GM04504 (cell line): Measurements from ENCODE around the gene CNIH3.

Experiments
- DNase-seq: peaks from one replicate; pipeline ENCODE4 v3.0.0-alpha.2; 2012; ENCODE audit warnings: low read depth

The CNIH3 gene

GRCh38 chr1:224744521-224744920 is 128.4 kb downstream of the CNIH3 start:
- no peak for DNase-seq

- no peak for DNase-seq
Measured at GRCh38 chr1:224745394-224745793, 129.3 kb downstream of the CNIH3 start.

DNA sequence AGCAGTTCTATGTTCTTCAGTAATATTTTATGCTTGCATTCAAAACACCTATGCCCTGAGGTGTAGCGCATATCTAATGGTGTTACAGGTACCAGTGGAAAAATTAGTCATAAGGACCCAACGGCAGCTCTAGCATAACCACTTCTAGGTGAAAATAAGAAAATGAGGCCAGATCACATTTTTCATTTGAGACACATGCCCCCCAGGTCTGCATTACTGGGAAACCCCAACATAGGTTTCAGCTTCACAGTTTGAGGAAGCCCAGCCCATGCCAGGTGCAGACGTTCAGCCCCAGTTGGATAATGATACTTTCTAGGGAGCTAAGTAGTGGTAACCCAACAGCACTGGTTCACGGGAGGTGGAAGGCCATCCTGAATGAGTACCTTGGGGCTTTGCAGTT is 129.8 kb downstream of the CNIH3 start:
- no peak for DNase-seq

DNA sequence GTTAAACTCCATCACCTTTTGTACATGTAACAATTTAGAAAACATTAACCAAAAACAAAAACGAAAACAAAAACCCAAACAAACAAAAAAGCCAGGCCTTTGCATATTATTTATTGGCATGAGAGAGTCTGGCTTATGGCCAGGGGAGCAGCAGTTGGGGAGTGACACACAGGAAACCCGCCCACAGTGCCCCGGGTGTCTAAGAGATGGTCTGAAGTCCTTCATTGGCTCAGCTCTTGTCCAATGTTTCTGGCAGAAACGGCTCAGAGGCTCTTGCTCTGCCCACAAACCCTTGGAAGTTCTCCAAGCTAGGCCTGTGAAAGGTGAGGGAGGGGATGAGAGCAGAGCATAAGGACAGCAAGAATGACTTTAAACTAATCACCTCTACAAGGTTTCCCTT is 131.5 kb downstream of the CNIH3 start:
- no peak for DNase-seq

- no peak for DNase-seq
Measured at GRCh38 chr1:224749916-224750315, 133.8 kb downstream of the CNIH3 start.

DNA sequence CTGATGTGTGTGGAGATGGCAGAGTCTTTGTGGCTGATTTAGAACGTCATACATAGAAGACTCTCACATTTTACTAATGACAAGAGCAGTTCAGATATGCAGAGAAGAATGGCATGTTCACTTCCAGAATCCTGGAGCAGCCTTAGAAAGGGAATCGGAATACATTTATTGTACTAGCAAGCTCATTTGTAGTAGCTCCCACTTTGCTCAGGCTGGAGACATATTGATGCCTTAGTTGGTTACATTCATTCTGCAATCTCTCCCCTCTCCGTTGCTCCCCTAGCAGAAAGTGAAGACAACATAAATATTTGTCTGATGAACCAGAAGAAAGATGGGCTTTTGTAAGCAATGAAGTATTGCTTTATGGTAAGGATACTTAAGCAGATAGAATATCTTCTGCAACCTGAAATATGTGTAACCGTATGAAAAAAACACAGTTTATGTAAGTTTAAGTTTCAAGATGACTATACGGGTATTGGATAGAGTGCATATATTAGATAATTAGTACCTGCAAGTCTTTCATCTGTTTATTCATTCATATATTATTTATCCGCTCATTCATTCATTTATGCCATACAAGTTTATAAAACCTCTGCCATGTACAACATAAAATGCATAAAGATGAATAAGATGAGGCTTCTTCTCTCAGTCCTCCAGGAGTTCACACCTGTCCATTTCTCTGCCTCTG is 135.7 kb downstream of the CNIH3 start:
- DNase-seq, result no peak

DNA sequence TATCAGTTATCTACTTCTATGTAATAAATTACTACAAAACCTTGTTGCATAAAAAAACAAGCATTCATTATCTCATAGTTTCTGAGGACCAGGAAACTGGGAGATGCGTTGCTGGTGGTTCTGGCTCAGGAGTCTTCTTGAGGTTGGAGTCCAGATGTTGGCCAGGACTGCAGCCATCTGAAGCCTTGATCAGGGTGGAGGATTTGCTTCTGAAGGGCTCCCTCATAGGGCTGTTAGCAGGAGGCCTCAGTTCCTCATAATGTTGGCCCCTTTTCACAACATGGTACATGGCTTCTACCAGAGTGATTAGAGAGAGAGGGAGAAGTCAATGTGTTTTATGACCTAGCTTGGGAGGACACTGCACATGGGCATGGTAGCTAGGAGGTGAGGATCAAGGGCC is 137.4 kb downstream of the CNIH3 start:
- no peak for DNase-seq

- DNase-seq, result no peak
Measured at GRCh38 chr1:224755586-224755985, 139.5 kb downstream of the CNIH3 start.

DNA sequence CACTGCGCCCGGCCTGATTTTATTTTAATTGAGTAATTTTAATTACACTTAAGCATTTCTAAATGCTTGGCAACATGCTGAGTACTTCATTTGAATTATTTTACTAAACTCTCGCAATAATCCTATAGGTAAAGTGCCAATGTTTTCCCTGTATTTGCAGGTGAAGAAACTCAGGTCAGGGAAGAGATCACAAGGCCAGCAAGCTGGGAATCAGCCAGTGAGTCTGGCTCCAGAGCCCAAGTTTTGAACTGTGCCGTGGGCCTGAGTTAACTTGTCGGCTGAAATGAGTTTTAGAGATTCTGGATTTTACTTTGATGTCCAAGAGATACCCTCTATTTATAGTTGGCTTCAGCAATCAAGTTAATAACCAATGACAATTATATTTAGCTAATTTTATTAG is 141.4 kb downstream of the CNIH3 start:
- no peak for DNase-seq

- no peak for DNase-seq
Measured at GRCh38 chr1:224759135-224759534, 143.0 kb downstream of the CNIH3 start.

DNA sequence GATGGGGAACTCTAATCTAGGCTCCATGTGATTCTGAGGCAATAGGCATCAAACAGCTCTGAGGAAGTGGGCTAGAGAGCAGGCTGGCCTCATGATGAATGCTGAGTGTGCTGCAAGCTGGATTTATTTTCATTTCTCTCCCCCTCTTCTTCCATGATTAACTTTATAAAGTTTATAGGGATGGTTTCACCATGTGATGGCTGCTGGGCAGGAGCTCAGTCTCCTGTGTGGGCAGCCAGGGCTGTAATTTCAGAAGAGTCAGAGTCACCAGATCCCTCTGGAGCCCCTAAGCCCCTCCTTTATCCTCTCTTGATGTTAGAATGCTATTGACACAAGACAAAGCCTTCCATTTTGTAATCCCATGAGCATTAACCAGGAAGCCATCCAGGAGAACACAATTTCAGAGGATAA is 143.6 kb downstream of the CNIH3 start:
- DNase-seq, result no peak

DNA sequence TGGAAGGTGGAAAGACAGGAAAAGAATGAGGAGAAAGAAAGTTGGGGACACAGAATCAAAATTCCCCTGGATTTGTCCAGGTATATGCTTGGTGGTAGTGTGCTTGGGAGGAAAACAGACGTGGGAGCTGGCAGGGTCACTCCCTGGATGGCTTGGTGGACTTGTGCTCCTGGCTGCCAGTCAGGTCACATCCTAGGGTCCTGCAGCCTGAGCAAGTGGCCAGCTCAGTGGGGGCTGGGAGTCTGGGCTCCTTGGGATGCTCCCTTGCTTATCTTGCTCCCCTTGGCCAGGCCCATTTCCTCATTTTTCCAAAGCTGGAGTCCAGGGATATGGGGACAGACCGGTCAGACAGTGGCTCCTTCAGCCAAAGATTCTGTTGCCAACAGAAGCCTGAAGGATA is 144.0 kb downstream of the CNIH3 start:
- DNase-seq, result no peak

GRCh38 chr1:224761245-224761644 is 145.1 kb downstream of the CNIH3 start:
- no peak for DNase-seq

DNA sequence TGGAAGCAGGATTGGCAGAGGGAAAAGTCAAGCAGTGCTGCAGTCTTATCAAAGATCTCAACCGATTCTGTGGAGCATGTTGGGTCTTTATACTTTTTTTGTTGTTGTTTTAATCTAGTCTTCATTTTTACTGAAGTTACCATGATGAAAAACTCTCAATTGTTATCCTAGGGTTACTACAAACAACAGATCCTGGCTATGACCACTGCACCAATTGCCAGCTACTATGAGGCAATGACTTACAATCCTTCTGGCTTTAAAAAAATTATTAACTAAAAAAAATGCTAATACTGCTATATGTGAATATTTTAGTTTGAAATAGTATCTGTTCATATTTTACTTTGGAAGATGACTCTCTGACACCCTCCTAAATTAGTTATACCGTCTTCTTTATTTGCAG is 145.9 kb downstream of the CNIH3 start:
- DNase-seq, result no peak

DNA sequence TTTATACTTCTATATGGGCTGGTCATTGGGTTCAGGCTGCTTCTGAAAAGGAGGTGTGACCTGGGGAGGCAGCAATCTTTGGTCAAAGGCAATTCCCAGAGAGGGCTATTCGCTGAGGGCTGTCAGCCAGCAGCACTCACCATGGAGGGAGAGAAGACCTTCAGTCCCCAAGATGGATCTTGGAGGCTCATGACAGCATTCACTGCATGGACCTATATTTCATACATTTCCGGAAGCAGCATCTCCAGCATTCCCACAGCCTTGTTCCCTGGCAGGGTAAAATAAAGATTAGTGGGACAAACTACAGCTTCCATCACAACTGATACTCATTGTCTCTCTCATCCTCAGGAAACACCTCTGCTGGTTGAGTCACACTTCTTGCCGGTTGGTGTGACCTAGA is 146.6 kb downstream of the CNIH3 start:
- no peak for DNase-seq

DNA sequence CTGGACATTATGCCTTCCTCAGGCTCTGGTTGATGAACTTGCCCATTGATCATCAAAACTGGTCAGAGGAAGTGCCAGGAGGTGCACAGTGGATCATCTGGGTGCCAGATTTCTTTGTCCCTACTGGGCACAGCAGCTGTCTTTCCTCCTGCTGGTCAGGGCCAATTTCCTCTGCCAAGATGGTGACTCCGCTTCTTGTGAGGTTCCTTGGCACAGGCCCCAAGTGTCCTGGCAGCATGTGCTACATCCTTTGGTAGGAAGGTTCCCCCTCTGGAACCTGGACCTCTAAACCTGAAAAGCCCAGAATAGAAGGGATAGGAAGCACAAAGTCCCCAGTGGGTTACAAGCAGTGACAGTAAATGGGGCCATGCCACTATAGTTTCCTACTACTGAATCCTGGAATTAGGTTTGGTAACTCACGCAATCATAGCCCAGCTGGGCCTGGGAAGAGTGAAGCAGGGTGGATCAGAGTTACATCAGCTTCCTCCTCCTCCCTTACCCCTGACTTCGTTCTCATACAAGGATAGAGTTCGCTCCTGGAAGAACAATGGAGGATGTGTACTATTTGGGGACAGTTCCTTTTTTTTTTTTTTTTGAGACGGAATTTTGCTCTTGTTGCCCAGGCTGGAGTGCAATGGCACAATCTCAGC is 147.1 kb downstream of the CNIH3 start:
- DNase-seq, result no peak

DNA sequence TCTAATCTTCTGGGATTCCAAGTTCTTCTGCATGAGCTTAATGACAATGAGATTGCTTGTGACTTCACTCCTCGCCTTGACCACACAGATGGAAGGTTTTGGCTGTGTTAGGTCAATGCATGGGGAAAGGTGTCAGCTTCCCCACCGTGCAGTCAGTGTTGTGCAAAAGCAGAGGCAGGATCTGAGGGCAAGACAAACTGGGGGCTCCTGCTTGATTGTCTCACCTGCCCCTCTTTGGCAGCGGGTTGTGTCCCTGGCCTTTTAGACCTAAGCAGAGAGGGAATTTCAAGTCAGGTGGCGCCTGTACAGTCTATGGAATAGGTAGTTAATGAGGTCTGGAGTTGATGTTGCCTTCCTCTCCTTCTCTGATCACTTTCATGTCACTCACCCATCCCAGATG is 150.1 kb downstream of the CNIH3 start:
- DNase-seq, result no peak

DNA sequence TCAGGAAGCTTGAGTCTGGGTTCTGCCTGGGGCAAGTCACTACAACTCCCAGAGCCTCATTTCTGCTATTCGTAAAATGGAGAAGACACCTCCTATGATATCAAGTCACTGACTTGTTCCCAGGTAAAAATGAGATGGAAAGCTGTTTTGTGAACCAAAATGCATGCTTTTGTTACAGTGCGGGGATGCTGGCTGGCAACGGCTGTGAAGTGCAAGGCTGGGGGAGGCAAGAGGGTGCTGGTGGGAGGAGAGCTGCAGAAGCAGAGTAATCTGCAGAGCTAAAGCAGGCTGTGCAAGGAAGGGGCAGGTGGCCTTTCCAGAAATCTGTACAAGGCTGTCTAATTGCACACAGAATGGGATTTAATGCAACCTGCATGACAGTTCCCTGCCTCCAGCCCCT is 150.9 kb downstream of the CNIH3 start:
- no peak for DNase-seq

GRCh38 chr1:224767676-224768075 is 151.6 kb downstream of the CNIH3 start:
- no peak for DNase-seq

- no peak for DNase-seq
Measured at GRCh38 chr1:224768971-224769370, 152.9 kb downstream of the CNIH3 start.

DNA sequence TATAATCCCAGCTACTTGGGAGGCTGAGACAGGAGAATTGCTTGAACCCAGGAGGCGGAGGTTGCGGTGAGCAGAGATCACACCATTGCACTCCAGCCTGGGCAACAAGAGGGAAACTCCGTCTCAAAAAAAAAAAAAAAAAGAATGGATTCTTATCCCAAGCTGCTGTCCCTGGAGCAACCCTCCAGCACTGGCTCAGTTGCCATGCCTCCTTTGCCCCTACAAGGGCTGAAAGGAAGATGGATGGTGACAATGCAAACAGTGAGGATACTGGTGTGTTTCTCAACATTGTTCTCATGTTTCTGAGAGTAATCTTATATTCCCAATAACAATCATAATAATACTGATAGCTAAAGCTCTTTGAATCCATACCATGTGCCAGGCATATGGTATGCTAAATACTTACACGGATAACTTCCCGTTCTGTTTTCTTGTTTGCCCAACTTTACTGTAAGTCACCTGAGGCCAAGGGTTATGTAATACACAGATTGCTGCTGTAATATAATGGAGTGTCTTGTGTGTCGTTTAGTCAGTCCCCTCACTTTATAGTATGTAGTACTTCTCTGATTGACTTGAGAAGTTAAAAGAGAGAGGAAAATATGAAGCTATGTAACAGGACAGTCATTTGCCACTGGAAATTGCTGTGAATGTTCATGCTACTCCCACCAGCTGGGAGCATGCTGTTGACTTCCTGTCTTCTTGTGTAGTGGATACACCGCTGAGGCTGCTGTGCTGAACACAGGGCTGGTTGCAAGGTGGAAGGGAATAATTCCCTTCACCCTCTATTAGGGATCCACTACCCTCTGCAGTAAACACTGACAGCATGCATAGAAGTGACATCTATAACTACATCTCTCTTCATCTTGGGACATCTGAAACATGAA is 153.6 kb downstream of the CNIH3 start:
- no peak for DNase-seq

GRCh38 chr1:224770336-224770693 is 154.2 kb downstream of the CNIH3 start:
- peak; percentile 58 for DNase-seq

DNA sequence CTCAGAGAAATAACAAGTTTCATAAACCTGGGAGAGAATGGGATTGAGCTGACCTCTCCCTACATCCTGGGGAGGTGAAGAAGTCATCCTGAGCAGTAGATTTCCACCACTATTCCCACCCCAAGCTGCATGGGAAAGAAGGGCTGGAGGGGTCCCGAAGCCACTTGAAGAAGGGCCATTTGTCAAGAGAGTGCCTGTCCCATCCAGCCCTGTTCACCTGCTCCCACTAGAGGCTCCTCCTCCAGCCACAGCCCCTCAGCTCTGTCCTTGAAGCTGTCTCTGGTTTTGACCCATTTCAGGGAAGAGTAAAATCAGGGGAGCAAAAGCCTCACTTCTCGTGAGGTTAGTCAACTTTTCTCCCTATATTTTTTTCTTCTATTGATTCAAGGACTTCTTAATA is 157.5 kb downstream of the CNIH3 start:
- DNase-seq, result no peak
